ENCODE data around the gene PDE4B. TPM values are rescaled to one million over a fixed set of nuclear protein-coding genes. Genes with fewer than 3 reads are reported as not detected.

The PDE4B gene
- total RNA-seq, 1 experiment from 2014 or later: 1.4 TPM

DNA sequence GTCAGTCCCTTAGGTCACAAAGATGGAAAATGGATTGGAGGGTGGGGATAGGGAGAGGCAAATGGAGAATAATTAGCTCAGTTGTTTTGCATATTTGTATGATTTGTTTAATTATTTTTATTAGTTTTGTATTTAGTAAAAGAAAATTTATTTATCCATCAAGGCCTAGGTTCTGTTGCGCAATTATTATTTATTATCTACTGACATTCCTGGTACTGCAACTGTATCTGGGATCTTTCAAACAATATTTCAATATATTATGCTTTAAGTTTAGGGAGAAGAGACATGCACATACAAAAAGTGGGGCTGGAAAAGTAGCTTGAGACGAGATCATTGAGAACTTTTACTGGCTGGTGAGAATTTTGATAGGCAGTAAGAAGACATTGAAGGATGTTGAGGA lies 424.9 kb downstream of the PDE4B start:
- intact Hi-C loops (cut with micrococcal nuclease): no loop called here
- H3K27ac ChIP-seq (ENCODE audit: low read length): no peak overlapping the region
- no peak overlapping the region for H3K4me3 ChIP-seq (ENCODE audit: low read length)
- H3K27me3 ChIP-seq (ENCODE audit: low read length): peaks cover 21% of the 10 kb centered on the region; the same call in 1 of the 2 replicates
- no peaks in the 10 kb centered on the region for H3K36me3 ChIP-seq (ENCODE audit: low read depth, low read length)
- no TSS peak for BruUV-seq (replicated peaks)
- ATAC-seq (no peak), DNase-seq (no peak)
- no peak overlapping the region for H3K9ac ChIP-seq (ENCODE audit: low read length)
- no peaks in the 10 kb centered on the region for H4K20me1 ChIP-seq (ENCODE audit: low read length)
- H3K9me2 ChIP-seq (replicated peaks; ENCODE audit: low read length): no peaks in the 10 kb centered on the region
- TF ChIP-seq EZH2phosphoT487 (IDR thresholded peaks at IDR 0.05; ENCODE audit: borderline replicate concordance, low read length) (no peak), CTCF (conservative IDR thresholded peaks at IDR 0.05; ENCODE audit: low read depth, low read length) (no peak), EZH2 (IDR thresholded peaks at IDR 0.05; ENCODE audit: low read length, unreplicated experiment) (no peak)
- no peaks in the 10 kb centered on the region for H3K79me2 ChIP-seq (ENCODE audit: low read length)
- H3K4me1 ChIP-seq (ENCODE audit: insufficient read depth, low read length): no peaks in the 10 kb centered on the region
- no peak overlapping the region for H2AFZ ChIP-seq (ENCODE audit: low read length)
- H3F3A ChIP-seq (ENCODE audit: low read length, unreplicated experiment): no peaks in the 10 kb centered on the region
- POLR2A ChIA-PET (ENCODE audit: unreplicated experiment): interaction anchor here (0.7 kb wide), 1 partner anchor 997 kb away, joined by 4 read pairs; no protein-coding TSS in a partner anchor
- no peak overlapping the region for H3K4me2 ChIP-seq (ENCODE audit: low read length)
- CTCF ChIA-PET: no interaction called here
- H3K9me3 ChIP-seq (ENCODE audit: low read length): no peaks in the 10 kb centered on the region

GRCh38 chr1:66220477-66220876 lies 427.8 kb downstream of the PDE4B start:
- Histone ChIP-seq H3F3A (ENCODE audit: low read length, unreplicated experiment) (no peaks in the 10 kb centered on the region), H3K9ac (ENCODE audit: low read length) (no peak overlapping the region), H3K4me3 (ENCODE audit: low read length) (no peak overlapping the region), H2AFZ (ENCODE audit: low read length) (no peak overlapping the region), H4K20me1 (ENCODE audit: low read length) (no peaks in the 10 kb centered on the region), H3K79me2 (ENCODE audit: low read length) (no peaks in the 10 kb centered on the region), H3K9me2 (replicated peaks; ENCODE audit: low read length) (no peaks in the 10 kb centered on the region), H3K36me3 (ENCODE audit: low read depth, low read length) (no peaks in the 10 kb centered on the region), H3K27ac (ENCODE audit: low read length) (no peak overlapping the region), H3K4me1 (ENCODE audit: insufficient read depth, low read length) (no peaks in the 10 kb centered on the region), H3K4me2 (ENCODE audit: low read length) (no peak overlapping the region), H3K27me3 (ENCODE audit: low read length) (peaks cover 27% of the 10 kb centered on the region; the same call in 1 of the 2 replicates), H3K9me3 (ENCODE audit: low read length) (no peaks in the 10 kb centered on the region)
- intact Hi-C loops (cut with micrococcal nuclease): no loop called here
- no peak for DNase-seq
- ChIA-PET CTCF (no interaction called here), POLR2A (ENCODE audit: unreplicated experiment) (no interaction called here)
- no peak for ATAC-seq
- BruUV-seq (replicated peaks): no TSS peak
- TF ChIP-seq EZH2 (IDR thresholded peaks at IDR 0.05; ENCODE audit: low read length, unreplicated experiment): no peak
- no peak for TF ChIP-seq EZH2phosphoT487 (IDR thresholded peaks at IDR 0.05; ENCODE audit: borderline replicate concordance, low read length)

DNA sequence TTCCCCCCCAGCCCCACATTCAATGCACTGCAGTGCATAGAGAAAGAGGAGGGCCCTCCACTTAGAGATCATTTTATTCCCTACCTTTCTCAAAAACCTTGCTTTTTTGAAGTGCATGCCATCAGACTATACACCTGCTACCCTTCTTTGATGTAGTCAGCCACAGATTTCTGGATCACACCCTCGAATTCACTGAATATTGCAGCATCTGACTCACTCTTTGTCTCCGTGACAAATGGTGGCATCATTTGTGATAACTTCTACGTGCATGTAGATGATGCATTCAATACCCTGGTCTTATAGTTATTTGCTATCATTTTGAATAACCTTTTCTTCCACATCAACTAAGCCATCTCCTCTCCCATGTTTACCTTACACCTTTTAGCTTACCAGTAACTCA lies 431.0 kb downstream of the PDE4B start:
- no peaks in the 10 kb centered on the region for H3K4me1 ChIP-seq (ENCODE audit: insufficient read depth, low read length)
- H3K9ac ChIP-seq (ENCODE audit: low read length): no peak overlapping the region
- no peaks in the 10 kb centered on the region for H4K20me1 ChIP-seq (ENCODE audit: low read length)
- CTCF ChIA-PET: no interaction called here
- H3K36me3 ChIP-seq (ENCODE audit: low read depth, low read length): no peaks in the 10 kb centered on the region
- H3K4me2 ChIP-seq (ENCODE audit: low read length): no peak overlapping the region
- no peak overlapping the region for H3K4me3 ChIP-seq (ENCODE audit: low read length)
- no peaks in the 10 kb centered on the region for H3K9me3 ChIP-seq (ENCODE audit: low read length)
- no peaks in the 10 kb centered on the region for H3K79me2 ChIP-seq (ENCODE audit: low read length)
- no peak overlapping the region for H2AFZ ChIP-seq (ENCODE audit: low read length)
- H3K27ac ChIP-seq (ENCODE audit: low read length): no peak overlapping the region
- H3F3A ChIP-seq (ENCODE audit: low read length, unreplicated experiment): no peaks in the 10 kb centered on the region
- TF ChIP-seq EZH2phosphoT487 (IDR thresholded peaks at IDR 0.05; ENCODE audit: borderline replicate concordance, low read length): no peak
- no peak for TF ChIP-seq EZH2 (IDR thresholded peaks at IDR 0.05; ENCODE audit: low read length, unreplicated experiment)
- TF ChIP-seq CTCF (conservative IDR thresholded peaks at IDR 0.05; ENCODE audit: low read depth, low read length): no peak
- POLR2A ChIA-PET (ENCODE audit: unreplicated experiment): no interaction called here
- no TSS peak for BruUV-seq (replicated peaks)
- DNase-seq: peak; percentile 35
- ATAC-seq: no peak
- H3K27me3 ChIP-seq (ENCODE audit: low read length): peaks cover 31% of the 10 kb centered on the region; the same call in 1 of the 2 replicates
- intact Hi-C loops (cut with micrococcal nuclease): no loop called here
- H3K9me2 ChIP-seq (replicated peaks; ENCODE audit: low read length): no peaks in the 10 kb centered on the region

Measured in PC-3 (cell line).